ENCODE measurements around the gene AATF. TPM values are rescaled to one million over a fixed set of nuclear protein-coding genes. Genes with fewer than 3 reads are reported as not detected.

The AATF gene
- total and polyA plus RNA-seq, 9 of the 15 experiments (the other 6 are each of a cell fraction or from before 2014, with no cell fraction given), result 34.5 to 133 (median 90.1) TPM

Small RNAs within 50 kb of the gene (microRNA-seq; reads per million reads assigned to microRNA genes)
- gene MIR2909 (ENCODE audit: borderline microRNAs expressed), result not detected

Small RNAs within 50 kb of the gene (small RNA-seq; reads per million reads assigned to genes)
- gene AC243773.2, result not detected
- gene MIR2909, result not detected

Other genes with a start within 250 kb of the AATF start
- 0.05 TPM in 1 of 2 replicates, not detected in the other for gene LHX1, start 11.5 kb upstream of the AATF start, total RNA-seq (2014; rRNA removed)
- gene LHX1, start 11.5 kb upstream of the AATF start, total RNA-seq (2014; rRNA removed; fragmentation: Illumina TruSeq; extraction: Trizol), result not detected in 2 replicates
- gene LHX1, start 11.5 kb upstream of the AATF start, total RNA-seq (2015; rRNA removed; fragmentation: Illumina TruSeq; extraction: Trizol), result not detected in 2 replicates
- gene LHX1, start 11.5 kb upstream of the AATF start, total RNA-seq (2021), result 0.07 TPM in 1 of 2 replicates, not detected in the other
- gene LHX1, start 11.5 kb upstream of the AATF start, polyA plus RNA-seq (2011; rRNA removed), result 0.05 and 0.64 TPM in 2 replicates
- 0.04 TPM in 1 of 2 replicates, not detected in the other for gene LHX1, start 11.5 kb upstream of the AATF start, polyA plus RNA-seq (2014; fragmentation: Illumina TruSeq; extraction: Trizol)
- not detected for gene LHX1, start 11.5 kb upstream of the AATF start, polyA plus RNA-seq (2014; fragmentation: Nextera tagmentation; extraction: Ambion mirVana)
- gene LHX1, start 11.5 kb upstream of the AATF start, polyA plus RNA-seq (2014; rRNA removed), result not detected in 2 replicates